Retina (tissue), 1 donor: ENCODE data around the gene DISC1.

Source experiments
- DNase-seq: peaks from one replicate; pipeline ENCODE4 v3.0.0-alpha.2; 2016

The DISC1 gene

GRCh38 chr1:231674575-231674974 lies 48.0 kb downstream of the DISC1 start:
- no peak for DNase-seq

GRCh38 chr1:231676487-231676886 lies 49.9 kb downstream of the DISC1 start:
- DNase-seq, result no peak

GRCh38 chr1:231677442-231677841 lies 50.9 kb downstream of the DISC1 start:
- no peak for DNase-seq

- no peak for DNase-seq
These were observed 51.4 kb downstream of the DISC1 start for GRCh38 chr1:231678011-231678432.

- no peak for DNase-seq
These were observed 52.5 kb downstream of the DISC1 start for GRCh38 chr1:231679109-231679508.

GRCh38 chr1:231681006-231681405 lies 54.4 kb downstream of the DISC1 start:
- DNase-seq, result no peak

- no peak for DNase-seq
These were observed 56.2 kb downstream of the DISC1 start for GRCh38 chr1:231682779-231683178.

GRCh38 chr1:231683439-231684165 lies 57.0 kb downstream of the DISC1 start:
- no peak for DNase-seq

GRCh38 chr1:231684356-231685244 lies 58.0 kb downstream of the DISC1 start:
- no peak for DNase-seq

- DNase-seq, result no peak
These were observed 59.8 kb downstream of the DISC1 start for GRCh38 chr1:231686384-231686783.

GRCh38 chr1:231688989-231689388 lies 62.4 kb downstream of the DISC1 start:
- no peak for DNase-seq

- no peak for DNase-seq
These were observed 63.5 kb downstream of the DISC1 start for GRCh38 chr1:231690059-231690458.

GRCh38 chr1:231691618-231692259 lies 65.1 kb downstream of the DISC1 start:
- DNase-seq, result no peak

- no peak for DNase-seq
These were observed 66.9 kb downstream of the DISC1 start for GRCh38 chr1:231693361-231694074.

GRCh38 chr1:231694075-231694431 lies 67.5 kb downstream of the DISC1 start:
- DNase-seq, result no peak

- no peak for DNase-seq
These were observed 68.0 kb downstream of the DISC1 start for GRCh38 chr1:231694465-231695077.

- no peak for DNase-seq
These were observed 69.1 kb downstream of the DISC1 start for GRCh38 chr1:231695439-231696255.

GRCh38 chr1:231699784-231700183 lies 73.2 kb downstream of the DISC1 start:
- no peak for DNase-seq

- DNase-seq, result no peak
These were observed 74.7 kb downstream of the DISC1 start for GRCh38 chr1:231701306-231701705.

- no peak for DNase-seq
These were observed 75.7 kb downstream of the DISC1 start for GRCh38 chr1:231702331-231702730.

GRCh38 chr1:231702804-231703203 lies 76.2 kb downstream of the DISC1 start:
- DNase-seq, result no peak
